Measurements from ENCODE around the gene LONP2.
A peak's percentile ranks its signal among the peaks of the same experiment; 100 is the strongest.
"Not testable (repeated sequence)": the region's sequence is repeated elsewhere in the genome, so short reads cannot be mapped to it uniquely, and the experiment has no call there.

Gene LONP2

DNA sequence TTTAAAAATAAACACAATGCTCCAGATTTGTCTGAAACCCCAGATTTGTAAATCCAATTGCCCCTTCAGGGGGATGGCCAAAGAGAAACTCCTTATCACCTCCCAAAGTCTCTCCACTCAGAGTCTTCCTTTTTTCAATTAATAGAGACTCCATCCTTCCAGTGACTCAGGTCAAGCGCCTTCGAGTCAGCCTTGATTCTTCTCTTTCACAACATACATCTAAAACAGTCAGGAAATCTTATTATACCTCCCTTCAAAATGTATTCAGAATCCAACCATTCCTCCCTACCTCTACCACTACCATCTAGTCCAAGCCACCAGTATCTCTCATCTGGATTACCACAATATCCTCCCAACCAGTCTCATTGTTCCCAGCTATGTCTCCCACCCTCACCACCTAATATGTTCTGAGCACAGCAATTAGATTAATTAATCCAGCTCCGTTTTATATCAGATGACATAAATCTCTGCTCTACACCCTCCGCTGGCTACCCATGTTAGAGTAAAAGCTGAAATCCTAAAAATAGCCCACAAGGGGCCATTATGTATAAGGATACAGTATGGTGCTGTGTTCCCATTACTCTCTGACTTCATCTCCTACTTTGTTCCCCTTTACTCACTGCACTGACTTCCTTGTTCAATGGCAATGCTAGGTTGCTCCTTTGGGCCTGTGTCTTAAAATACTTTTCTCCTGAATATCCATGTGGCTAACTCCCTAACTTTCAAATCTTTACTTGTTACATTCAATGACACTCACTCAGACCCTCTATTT, 129.3 kb downstream of the LONP2 start:
- DNase-seq, result peak; percentile 33

DNA sequence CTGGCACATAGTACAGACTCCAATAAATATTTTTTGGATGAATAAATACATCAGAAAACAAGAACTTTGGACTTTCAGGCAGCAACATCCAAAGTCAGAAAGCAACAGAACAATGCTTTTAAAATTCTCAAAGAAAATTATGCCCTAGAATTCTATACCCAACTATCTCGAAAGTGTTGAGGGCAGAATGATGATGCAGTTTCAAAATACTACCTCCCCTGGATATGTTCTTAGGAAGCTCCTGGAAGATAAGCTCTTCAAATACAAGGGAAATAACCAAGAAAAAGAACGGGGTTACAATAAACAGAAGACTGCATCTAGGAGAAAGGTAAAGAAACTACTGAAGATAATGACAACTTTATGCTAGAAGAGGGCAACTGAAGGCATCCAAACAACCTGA, 130.2 kb downstream of the LONP2 start:
- DNase-seq, result no peak

DNA sequence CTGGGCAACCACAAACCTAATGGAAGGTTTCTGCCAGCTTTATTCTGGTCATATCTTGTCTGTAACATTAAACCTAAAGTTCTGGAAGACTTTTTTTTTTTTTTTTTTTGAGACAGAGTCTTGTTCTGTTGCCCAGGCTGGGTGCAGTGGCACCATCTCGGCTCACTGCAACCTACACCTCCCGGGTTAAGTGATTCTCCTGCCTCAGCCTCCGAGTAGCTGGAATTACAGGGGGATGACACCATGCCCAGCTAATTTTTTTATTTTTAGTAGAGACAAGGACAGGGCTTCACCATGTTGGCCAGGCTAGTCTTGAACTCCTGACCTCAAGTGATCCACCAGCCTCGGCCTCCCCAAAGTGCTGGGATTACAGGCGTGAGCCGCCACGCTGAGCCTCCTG, 133.2 kb downstream of the LONP2 start:
- not testable (repeated sequence) for DNase-seq

DNA sequence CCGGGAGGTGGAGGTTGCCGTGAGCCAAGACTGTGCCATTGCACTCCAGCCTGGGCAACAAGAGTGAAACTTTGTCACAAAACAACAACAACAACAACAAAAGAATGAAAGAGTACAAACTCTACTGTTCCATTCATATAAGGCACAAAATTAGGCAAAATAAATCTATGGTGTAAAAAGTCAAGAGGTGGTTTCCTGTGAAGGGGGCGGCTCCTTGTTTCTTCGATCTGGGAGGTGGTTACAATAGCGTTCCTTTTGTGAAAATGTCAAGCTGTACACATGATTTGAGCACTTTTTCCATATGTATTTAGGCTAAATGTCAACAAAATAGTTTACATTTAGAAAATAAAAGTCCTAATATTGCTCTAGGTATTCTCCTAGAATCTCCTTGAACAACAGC, 134.2 kb downstream of the LONP2 start:
- no peak for DNase-seq

DNA sequence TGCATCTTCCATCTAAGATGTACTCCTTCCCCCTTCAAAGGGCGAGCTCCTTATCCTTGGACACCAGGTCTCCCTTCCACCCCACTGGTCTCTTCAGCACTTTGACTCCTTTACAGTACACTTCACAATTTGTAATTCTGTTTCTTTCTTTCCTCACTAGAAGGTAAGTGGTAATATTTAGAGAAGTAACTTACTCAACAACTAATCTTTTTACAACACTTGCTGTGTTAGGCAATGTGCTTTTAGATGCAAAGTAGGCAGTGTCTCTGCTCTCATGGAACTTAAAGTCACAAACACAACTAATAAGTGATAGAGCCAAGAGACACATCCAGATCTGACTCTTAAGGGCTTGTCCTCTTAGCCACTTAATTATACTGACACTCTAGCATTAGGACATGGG, 134.7 kb downstream of the LONP2 start:
- peak; percentile 73 for DNase-seq

DNA sequence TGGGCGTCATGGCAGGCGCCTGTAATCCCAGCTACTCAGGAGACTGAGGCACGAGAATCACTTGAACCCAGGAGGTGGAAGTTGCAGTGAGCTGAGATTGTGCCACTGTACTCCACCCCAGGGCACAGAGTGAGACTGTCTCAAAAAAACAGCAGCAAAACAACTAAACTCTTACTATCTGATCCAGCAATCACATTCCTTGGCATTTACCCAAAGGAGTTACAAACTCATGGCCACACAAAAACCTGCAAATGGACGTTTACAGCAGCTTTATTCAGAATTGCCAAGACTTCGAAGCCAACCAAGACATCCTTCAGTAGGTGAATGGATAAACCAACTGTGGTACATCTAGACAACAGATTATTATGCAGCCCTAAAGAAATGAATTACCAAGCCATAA, 137.1 kb downstream of the LONP2 start:
- no peak for DNase-seq

DNA sequence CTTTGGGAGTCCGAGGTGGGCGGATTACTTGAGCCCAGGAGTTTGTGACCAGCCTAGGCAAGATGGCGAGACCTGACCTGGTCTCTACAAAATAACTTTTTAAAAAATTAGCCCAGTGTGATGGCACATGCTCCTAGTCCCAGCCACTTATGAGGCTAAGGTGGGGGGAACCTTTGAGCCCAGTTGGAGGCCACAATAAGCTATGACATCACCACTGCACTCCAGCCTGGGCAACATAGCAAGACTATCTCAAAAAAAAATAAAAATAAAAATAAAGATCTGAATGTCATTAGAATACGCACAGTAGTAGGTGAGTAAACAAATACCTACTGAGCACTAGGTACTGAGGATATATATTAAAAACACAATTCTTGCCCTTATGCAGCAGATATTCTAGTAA, 138.0 kb downstream of the LONP2 start:
- DNase-seq, result no peak

DNA sequence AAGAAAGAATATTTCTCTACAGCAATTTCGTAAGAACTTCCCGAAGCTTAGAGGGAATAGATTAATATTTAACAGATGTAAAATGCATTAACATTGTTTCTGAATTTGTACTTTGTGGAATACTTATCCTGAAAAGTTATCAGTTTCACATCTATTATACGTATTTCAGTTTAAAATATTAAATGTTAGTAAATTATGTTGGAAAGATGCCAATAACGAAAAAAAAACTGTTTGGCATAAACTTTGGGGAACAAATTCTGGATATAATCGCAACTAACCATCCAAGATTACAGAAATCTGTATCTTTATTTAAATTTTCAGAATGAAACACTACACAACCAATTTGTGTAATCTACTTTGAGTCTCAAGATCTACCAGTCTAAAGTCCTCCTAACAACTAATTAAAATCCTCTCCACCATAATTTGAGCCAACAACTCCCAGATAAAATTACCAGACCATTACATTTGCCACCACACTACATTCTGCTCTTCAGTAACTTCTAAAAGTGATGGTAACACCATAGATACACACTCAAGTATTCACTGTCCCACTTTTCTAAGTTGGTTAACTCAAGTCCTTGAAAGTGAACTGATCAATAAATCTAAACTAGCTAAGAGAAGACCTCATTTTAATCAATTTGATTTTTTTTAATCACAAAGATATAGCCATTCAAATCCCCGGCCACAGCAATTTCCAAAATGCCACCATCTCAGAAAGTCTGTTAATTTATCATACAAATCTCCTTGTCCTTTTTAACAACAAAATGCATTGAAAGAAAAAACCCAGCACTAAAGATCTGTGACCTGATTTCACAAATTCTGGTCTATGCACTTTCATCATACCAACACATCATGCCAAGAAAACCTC, 139.1 kb downstream of the LONP2 start:
- no peak for DNase-seq

DNA sequence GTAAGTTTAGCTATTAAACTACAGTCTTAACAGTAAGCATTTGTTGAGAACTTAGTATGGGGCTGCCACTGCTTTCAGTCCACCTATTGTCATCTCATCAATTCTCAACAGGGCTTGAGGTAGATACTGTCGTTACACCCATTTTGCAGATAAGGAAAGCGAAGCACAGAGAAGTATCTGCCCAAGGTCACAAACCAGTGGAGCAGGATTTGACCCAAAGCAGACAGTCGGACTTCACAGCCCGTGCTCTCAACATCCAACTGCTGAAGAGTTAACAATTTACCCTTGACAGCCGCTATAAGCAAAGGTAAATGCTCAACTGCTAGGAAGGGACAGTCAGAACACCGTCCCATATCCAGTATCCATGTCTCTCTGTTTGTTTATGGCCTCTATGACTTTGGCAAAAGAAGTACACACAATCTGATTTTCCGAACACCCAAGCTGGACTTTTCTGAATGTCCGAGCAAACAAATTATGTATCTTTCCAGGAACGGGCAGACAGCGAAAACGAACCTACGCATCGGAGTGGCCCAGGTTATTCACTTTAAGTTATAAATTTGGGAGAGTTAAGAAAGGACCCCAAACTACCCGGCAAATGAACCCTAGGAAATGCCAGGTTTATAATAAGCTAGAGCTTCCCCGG, 139.9 kb downstream of the LONP2 start:
- DNase-seq, result peak; percentile 13

DNA sequence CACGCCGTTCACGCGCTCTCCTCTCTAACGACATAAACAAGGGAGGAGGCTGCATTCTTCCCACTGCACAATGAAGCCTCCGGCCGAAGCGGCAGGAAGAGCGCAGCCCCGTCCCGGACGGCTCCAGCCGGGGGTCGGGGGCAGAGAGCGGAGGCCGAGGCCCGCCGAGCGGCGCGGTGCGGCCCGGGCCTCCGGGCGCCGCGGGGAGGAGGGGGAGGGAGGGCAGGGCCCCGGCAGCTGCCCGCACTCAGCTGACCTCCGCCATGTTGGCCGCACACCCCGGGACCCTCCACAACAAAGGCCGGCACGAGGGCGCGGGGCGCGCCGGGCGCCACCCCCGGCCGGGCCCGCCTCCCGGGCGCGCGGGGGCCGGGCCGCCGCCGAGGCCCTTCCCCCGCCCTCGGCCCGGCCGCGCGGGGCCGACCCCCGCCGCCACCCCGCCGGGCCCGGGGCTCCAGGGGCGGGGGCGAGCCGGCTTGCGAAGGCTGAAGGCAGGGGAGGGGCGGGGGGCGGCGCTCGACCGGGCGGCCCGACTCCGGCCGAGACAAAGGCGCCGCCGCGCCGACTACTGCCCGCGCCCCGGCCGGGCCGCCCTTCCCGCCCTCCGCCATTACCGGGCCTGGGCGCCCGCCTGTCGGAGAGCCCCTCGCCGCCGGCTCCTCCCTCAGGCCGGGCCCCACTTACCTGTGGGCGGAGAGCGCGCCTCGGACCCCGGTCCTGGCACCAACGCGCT, 140.6 kb downstream of the LONP2 start:
- DNase-seq, result no peak

DNA sequence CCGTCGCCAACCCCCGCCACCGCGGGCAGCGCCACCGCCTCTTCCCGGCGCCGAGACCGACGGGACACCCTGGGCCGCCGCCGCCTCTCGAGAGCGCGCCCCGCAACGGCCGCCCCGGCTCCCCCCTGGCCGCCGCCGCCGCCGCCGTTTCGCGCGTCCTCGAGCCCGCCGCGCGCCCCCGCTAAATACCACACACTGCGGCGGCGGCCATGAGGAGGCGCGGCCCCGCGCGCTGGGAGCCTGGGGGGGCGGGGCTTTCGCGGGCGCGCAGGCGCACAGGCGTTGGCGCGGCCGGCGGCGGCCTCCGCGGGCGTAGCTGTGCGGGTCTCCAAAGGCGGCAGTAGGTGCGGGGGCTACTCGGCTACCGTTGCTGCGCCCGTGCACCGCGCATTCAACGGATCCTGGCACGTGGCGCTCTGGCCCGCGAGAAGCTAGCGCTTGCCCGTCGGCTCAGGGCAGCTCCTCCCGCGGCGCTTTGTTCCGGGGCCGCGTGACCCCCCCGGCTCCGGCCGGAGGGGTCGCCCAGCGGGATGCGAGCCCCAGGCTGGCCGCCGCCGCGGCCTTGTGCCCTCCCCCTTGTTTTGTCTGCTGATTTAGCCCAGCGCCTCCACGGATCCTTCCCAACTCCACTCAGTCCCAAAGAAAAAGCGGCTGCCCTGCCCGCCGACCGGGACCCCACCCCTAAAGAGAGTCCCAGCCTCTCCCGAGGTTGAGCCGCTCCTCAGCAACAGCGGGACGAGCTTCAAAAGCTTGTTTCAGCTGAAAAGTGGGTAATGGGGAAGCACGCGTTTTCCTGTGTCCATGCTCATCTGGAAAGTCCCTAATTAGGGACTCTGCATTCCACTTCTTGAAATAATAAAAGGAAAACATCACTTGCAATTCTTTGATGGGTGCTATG, 141.4 kb downstream of the LONP2 start, which contains the start of gene SIAH1:
SIAH1 (minus strand) TSS at position 161 of the 898 bp plus-strand sequence. CDS start 22,985 bp downstream, outside the sequence.
- DNase-seq, result peak; percentile 54

DNA sequence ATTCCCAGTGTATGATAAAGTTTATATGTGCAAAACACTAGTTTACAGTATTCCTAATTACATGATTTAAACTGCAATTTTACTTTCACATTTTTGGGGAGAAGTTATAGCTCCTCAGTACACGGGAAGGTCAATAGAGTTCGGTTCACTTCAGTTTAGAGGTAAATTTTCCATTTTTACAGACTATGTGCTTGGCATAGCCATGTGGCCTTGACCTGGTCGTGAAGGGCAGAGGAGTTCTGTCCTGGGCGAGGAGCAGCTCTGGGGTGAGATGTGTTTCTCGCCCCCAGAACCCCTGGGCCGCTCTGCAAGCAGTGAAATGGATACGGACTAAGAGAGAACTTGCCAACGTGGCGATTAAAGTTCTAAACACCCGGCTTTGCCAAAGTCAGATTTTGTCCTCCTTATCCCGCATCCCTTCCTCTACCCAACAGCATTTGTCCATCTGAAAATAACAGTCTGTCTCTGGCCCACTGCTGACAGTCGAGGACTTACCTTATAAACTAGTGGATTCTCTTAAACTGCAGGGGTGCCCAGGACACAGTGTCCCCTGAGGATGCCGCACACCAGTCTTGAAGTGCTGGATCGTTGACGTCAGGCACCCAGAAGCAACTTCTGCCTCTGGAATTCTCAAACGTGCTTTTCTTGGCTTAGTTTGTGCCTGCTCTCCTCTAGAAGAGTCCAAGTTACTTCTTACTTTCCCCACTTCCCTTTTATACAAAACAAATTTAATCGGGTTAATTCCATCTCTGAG, 142.6 kb downstream of the LONP2 start:
- no peak for DNase-seq

DNA sequence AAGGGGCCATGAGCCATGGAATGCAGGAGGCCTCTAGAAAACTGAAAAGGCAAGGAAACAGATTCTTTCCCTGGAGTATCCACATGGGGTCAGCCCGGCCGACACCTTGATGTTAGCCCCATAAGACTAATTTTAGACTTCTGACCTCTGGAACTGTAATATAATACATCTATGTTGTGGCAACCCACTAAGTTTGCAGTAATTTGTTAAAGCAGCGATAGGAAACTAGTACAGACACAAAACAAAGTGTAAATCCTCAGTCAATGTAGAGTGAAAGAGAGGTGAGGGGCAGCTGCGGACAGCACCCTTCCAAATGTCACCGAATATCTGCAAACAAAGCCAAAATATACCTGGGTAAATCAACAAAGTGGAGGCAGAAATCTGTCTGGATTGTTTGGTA, 148.3 kb downstream of the LONP2 start:
- DNase-seq, result no peak

DNA sequence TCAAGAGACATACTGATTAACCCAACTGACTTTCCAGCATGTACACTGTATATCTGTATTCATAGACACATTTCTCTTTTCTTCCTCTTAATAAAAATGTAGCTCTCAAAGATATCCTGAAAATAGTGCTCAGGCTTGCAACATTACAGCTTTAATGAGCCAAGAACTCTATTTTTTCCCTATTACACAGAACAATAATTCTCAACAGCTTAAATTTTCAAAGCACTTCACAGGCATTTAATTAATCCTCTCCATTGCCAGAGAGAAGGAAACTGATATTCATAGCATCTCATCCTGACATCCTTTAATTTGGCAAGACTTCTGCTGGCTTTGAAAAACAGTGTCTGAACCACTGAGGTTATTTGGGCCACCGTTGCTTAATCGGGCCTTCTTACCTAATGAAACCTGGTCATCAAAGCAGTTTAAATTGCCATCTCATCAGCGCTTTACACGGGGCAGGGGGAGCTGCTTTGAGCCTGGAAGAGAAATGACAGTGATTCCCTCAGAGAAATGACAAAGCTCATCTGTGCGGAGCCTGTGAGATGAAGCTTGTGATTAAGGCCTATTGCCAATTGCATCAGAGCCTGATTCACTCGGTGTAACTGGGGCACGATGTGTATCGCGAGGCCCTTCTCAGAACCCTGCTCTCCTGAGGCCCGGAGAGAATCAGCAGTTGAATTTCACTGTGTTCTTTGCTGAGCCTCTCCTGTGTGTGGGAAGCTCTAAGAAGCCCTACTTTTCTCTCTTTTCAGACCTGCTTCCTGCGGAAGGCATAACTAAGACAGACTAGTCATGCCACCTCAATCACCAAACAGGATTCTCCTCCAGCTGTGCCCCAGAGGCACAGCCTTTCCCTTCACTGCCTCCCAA, 149.6 kb downstream of the LONP2 start:
- peak; percentile 18 for DNase-seq

DNA sequence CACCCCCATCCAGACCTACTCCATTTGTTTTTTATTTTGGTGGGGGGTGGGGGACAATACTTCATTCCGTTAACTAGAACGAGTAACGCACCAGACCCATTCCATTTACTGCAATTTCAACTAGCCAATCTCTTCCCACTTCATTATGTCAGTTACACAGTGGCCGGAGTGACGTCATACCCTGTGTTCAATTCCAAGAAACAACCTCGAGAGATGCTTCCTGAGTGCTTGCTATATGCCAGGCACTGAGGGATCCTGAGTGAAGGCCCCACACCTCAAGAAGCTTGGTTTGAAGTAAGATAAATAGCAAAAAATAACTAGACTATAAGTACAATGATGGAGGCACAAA, 150.2 kb downstream of the LONP2 start:
- DNase-seq, result no peak

DNA sequence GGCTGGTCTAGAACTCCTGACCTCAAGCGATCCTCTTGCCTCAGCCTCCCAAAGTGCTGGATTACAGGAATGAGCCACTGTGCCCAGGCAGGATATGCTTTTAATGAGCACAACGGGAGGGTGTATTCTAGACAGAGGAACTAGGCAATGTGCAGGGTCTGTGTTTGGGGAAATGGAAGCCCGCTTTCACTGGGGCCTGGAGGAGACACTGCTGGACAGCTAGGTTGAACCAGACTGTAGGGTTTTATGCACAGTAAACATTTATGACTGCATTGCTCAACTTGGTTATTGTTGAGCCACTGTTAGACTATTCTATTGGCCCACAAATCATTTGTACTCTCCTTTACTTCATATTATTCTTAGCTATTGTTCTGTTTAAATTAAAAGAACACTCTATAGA, 151.3 kb downstream of the LONP2 start:
- peak; percentile 74 for DNase-seq

DNA sequence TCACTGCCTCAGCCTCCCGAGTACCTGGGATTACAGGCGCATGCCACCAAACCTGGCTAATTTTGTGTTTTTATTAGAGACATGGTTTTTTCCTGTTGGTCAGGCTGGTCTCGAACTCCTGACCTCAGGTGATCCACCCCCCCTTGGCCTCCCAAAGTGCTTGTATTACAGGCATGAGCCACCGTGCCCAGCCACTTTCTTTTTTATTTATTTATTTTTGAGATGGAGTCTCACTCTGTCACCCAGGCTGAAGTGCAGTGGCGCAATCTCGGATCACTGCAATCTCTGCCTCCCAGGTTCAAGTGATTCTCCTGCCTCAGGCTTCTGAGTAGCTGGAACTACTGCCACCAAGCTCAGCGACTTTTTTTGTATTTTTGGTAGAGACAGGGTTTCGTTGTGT, 158.4 kb downstream of the LONP2 start:
- DNase-seq, result not testable (repeated sequence)

DNA sequence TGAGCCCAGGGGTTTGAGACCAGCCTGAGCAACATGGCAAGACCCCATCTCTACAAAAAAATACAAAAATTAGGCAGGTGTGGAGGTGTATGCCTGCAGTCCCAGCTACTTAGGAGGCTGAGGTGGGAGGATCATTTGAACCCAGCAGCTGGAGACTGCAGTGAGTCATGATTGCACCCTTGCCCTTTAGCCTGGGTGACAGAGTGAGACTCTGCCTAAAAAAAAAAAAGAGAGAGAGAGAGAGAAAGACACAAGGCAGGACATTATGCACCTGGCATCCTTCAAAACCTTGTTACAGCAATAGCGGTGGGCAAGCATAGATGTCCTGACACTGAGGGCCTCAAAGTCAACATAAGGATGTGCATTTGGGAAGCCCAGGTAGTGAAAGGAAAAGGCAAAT, 161.1 kb downstream of the LONP2 start:
- DNase-seq, result no peak

DNA sequence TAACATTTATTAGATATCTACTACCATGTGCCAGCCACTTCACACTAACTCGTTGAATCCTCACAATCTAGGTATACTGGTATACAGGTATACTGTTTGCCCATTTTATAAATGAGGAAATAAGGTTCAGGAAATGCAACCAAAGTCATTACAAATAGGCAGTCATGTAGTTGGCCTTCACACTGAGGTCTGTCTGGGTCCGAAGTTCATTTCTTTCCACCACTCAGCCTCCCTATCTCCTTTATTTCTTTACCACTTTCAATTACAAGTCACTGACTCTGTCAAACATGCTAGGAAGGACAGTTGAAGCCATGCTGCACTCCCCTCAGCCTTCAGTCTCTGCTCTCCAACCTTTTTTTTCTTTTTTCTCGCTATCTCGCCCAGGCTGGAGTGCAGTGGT, 161.8 kb downstream of the LONP2 start:
- DNase-seq, result no peak

Data from MV-4-11 (cell line).